Measurements from ENCODE around the gene SEMA3A.

DNA sequence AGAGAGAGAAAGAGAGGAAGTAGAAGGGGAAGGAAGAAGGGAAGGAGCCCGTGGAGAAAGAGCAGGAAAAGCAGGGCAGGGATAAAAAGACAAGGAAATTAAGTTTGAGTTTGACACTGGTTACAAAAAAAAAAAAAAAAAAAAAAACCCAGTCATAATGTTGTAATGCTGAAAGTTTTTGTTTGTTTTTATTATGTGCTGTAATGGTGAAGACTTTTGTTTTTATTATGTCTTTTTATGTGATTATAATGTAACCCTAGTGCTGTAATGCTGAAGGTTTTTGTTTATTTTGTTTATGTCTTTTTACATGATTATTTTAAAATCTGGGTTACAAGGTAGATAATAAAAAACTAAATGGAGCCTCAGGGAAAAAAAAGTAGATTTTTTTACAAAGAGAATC is 184.8 kb downstream of the SEMA3A start:
- TF ChIP-seq, protein P1, sequence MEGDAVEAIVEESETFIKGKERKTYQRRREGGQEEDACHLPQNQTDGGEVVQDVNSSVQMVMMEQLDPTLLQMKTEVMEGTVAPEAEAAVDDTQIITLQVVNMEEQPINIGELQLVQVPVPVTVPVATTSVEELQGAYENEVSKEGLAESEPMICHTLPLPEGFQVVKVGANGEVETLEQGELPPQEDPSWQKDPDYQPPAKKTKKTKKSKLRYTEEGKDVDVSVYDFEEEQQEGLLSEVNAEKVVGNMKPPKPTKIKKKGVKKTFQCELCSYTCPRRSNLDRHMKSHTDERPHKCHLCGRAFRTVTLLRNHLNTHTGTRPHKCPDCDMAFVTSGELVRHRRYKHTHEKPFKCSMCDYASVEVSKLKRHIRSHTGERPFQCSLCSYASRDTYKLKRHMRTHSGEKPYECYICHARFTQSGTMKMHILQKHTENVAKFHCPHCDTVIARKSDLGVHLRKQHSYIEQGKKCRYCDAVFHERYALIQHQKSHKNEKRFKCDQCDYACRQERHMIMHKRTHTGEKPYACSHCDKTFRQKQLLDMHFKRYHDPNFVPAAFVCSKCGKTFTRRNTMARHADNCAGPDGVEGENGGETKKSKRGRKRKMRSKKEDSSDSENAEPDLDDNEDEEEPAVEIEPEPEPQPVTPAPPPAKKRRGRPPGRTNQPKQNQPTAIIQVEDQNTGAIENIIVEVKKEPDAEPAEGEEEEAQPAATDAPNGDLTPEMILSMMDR (conservative IDR thresholded peaks at IDR 0.05; ENCODE audit: low read depth in 2 of 2): no peak
- TF ChIP-seq POLR2AphosphoS5 (IDR thresholded peaks at IDR 0.05; ENCODE audit: low read depth) (no peak), EZH2 (IDR thresholded peaks at IDR 0.05; ENCODE audit: low read depth, unreplicated experiment) (no peak)
